TTC549 (cell line): ENCODE measurements around the gene FHL2.

ENCODE experiments used
- FAIRE-seq: peaks from 2 replicates; lab custom pipeline; 2012; peaks lifted over from hg19 to GRCh38; lab: Jason Lieb, UNC

The FHL2 gene

DNA sequence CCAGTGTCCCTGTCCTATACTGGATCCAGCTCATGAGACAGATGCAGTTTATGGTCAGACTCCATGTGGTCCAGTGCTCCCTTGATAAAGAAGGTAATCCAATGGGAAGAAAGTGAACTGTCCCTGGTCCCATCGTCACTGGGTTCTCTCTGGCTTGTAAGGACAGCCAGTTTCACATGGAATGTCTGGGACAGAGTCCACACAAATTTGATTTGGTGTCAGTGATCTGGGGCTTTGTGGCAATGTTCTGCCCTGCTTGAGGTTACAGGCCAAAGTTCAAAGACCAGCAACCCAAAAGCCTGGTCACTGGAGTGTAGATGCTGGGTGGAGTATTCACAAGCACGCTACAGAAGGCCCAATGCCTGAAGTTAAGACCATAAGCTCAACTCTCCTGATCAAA lies 22.2 kb upstream of the FHL2 start:
- no peak for FAIRE-seq

DNA sequence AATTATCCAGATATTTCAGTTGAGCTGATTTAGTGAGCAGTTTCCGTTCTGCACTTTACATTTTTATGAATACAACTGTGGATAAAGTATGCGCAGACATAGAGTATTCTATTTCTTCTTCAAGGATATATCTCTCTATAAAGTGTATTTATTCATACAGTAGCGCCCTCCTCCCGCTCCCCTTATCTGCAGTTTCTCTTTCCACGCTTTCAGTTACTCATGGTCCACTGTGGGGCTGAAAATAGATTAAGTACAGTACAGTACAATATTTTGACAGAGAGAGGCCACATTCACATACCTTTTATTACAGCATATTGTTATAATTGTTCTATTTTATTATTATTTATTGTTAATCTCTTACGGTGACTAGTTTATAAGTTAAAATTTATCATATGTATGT lies 19.7 kb upstream of the FHL2 start:
- FAIRE-seq, result no peak

DNA sequence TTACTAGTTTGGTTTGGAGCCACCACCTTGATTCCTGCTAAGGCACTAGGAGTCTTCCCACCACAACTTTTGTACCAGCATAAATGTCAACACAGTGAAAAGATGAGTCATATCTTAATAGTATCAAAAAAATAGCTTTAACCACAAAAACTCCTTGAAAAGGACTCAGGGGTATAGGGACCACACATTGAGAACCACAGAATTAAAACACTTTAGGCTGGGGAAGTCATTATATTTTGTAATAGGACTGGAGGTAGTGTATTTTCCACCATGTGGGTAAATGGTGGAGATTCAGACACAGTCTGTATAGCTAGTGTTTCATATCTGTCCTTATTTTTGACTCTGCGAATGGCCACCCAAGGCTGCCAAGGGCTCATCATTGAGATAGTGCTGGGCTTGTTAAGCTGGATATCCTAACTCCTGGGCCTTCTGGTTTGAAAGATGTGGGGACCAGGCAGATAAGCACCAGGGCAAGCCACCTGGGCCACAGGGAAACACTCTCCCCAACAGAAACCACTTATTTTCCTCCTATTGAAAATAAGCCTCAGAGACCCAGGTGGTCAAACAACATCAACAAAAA lies 19.1 kb upstream of the FHL2 start:
- no peak for FAIRE-seq

DNA sequence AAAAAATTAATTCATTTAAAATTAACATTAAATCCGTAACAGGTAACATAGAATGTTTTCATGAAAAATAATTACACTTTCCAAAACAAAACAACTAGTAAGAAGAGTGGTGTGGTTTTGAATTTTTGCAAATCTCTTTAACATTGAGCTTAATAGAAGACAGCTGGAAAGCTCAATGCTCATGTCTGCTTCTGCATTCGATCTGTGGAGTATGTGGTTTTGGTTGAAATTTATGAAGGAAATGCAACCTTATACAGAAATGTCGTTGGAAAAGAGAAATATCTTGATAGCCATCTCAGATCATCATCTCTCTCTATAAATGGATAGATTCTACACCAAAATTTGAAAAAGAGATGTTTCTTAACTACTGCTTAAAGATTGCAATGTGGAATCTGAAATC lies 17.3 kb upstream of the FHL2 start:
- no peak for FAIRE-seq

DNA sequence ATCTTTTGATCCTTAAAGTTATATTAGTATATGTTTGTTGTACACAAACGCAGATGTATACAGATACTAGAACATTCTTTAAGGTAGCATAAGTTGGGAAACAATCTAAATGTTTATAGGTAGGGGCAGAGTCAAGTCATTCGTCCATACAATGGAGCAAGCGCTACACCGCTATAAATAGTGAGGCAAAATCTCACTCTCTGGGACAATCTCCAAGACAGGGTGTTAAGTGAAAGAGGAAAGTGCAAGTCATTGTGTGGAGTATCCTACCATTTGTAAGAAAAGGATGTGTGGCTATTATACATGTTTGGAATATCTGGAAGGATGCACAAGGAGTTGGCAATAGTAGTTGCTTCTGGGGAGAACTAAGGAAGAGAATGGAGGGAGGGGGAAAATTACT lies 16.2 kb upstream of the FHL2 start:
- FAIRE-seq, result no peak

DNA sequence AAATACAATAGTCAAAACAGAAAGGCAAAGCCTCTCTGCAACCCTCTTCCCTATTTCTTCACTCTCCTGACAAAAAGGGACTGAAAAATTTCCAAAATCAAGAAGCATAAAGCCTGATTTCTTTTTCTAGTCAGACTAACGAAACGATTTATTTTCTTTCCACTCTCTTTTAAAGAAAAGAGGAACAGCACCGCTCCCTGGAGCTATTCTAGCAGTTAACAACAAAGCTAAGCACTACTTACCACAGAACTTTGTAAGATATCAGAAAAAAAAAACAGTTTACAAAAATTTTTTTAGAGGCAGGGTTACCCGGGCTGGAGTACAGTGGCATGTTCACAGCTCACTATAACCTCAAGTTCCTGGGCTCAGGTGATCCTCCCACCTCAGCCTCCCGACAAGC lies 14.4 kb upstream of the FHL2 start:
- FAIRE-seq, result no peak

DNA sequence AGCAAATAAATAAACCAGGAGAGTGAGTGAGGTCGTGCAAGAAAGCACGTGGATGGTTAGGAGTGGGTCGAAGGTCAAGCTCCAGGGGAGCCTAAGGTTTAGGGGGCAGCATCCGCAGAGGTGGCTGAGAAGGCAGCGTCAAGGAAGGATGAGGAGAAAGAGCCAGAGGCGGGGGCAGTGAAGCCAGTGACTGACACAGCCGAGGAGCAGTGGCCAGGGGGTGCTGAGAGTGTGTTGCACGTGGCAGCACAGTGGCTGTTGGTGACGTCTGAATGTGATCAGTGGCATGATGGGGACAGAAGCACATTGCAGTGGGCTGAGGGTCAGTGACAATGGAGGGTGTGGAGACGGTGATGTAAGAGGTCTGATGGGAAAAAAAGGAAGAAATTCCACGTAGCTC lies 13.7 kb upstream of the FHL2 start:
- no peak for FAIRE-seq

DNA sequence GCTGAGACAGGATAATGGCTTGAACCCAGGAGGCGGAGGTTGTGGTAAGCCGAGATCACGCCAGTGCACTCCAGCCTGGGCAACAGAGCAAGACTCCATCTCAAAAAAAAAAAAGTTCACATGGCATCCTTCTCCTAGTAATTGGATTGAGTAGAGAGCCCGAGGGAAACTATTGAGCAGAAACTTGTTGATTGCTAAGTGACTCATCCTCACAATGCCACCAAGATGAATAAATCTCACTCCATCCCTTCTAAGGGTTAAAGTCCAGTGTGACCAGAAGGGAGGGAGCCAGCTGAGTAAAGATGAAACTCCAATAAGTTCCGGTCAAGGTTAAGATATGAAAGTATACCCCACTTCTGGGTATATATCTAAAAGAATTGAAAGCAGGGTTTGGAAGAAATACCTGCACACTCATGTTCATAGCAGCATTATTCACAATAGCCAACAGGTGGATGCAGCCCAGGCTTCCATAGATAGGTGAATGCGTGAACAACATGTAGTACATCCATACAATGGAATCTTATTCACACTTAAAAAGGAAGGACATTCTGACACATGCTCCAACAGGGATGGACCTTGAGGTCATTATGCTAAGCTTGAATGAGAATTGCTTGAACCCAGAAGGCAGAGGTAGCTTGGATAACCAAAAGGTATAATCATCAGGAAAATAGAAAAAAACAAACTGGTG lies 13.0 kb upstream of the FHL2 start:
- no peak for FAIRE-seq

DNA sequence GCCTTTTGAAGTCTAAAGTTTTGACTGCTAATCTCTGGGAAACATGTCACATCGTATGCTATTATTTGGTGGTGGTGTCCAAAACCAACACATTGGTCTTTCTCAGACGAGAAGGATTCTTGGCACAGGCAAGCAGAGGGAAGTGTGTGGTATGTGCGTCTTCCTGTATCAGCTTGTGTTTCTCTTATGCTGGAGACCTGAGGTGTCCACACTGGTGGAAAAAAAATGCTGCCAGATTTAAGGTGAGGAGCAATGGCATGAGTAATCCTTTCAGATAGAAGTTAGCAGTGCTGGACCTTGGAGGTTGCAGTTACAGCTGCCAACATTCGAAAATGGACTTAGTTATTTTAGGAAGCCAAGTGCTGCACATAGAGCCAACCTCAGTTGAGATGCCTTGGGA lies 11.7 kb upstream of the FHL2 start:
- FAIRE-seq, result no peak

DNA sequence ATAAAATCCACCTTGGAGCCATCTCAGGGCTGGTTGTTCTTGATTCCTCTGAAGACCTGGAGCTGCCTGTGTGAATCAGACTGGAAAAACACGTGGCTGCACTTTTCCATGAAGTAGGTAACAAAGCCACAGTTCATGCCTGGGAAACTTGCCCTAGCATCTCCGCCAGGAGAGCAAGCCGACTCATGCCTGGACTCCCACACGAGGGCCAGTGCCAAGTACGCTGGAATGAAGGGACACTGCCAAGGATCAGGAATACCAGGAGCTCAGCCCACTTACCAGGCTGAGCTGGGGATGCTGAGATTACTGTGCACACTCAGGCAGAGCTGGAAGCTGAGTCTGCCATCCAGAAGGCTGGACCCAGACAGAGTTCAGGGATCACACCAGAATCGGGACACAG lies 10.9 kb upstream of the FHL2 start:
- no peak for FAIRE-seq

DNA sequence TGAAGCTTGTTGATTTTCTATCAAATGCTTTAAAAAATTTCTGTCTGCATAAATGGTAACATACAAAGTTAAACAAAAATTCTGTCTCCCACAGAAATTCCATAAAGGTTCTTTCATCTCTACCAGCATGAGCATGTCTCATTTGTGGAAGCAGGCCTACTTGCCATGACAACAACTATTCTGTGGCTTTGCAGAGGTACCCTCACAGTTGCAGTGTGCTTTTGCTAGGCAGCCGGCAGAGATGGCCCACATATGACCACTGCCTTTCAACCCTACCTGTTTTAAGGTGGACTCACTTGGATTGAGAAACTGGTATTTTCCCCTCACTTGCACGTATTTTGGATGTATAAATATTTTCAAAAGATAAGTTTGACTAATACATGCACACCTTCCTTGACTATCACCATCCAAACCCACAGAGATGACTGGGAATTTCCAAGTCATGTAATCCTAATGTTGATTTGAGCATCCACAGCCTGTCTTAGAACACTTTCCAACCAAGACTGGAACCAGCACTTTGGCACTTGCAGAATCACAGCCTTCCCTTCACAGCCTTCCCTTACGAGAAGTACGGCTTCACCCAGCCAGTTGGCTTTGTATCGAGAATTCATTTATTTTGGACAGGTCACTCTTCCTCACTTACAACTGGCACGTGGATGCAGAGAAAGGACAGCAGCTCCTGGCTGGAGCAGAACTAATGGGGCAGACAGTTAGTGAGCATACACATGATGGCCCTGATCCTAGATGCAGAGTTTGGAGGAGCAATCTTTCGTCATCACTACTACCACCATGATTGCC lies 9.3 kb upstream of the FHL2 start:
- no peak for FAIRE-seq

DNA sequence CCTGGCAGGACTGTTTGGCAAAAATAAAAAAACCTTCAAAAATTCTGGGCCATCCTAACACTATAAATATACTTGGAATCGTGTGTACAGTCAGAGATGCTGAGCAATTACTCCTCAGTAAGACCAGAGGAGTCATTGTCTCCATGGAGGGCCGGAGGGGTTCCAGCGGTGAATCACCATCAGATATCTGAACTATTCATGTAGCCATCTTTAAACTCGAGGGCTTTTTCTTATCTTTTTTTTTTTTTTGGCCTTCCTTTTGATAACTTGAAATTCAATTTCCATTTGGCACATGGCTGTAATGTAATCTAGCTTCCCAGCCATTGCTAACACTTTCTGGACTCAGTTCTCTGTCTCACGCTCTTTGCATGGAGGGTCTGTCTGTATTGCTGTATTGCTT lies 7.4 kb upstream of the FHL2 start:
- FAIRE-seq, result no peak

DNA sequence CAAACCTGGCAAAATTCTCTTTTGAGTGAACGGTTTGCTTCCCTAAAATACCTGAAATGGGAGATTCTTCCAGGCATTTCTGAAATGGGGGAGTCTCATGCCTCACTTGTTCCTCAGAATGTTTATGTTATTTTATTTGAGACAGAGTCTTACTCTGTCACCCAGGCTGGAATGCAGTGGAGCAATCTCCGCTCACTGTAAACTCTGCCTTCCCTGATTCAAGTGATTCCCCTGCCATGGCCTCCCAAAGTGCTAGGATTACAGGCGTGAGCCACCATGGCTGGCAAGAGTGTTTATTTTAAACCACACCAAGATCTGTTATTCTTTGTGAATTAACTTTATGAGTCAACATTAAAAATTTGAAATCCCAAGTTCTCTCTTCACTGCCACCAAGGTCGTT lies 6.4 kb upstream of the FHL2 start:
- no peak for FAIRE-seq

DNA sequence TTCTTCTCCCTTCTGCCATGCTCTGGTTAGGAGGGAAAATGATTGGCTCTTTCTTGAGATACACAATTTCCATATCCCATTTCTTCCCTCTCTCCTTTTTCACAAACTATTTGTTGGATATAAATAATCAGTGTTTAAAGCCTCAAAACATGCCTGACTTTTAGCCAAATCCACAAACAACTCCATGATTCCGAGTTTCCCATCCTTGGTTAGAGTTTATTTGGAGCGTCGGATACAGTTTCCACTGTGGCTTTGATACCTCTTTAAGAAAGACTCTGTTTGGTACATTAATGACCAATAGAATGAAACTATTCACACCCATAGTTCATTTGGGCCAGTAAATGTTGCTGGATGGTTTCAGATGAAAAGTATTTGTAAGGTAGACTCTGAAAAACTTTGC lies 5.9 kb upstream of the FHL2 start:
- no peak for FAIRE-seq

DNA sequence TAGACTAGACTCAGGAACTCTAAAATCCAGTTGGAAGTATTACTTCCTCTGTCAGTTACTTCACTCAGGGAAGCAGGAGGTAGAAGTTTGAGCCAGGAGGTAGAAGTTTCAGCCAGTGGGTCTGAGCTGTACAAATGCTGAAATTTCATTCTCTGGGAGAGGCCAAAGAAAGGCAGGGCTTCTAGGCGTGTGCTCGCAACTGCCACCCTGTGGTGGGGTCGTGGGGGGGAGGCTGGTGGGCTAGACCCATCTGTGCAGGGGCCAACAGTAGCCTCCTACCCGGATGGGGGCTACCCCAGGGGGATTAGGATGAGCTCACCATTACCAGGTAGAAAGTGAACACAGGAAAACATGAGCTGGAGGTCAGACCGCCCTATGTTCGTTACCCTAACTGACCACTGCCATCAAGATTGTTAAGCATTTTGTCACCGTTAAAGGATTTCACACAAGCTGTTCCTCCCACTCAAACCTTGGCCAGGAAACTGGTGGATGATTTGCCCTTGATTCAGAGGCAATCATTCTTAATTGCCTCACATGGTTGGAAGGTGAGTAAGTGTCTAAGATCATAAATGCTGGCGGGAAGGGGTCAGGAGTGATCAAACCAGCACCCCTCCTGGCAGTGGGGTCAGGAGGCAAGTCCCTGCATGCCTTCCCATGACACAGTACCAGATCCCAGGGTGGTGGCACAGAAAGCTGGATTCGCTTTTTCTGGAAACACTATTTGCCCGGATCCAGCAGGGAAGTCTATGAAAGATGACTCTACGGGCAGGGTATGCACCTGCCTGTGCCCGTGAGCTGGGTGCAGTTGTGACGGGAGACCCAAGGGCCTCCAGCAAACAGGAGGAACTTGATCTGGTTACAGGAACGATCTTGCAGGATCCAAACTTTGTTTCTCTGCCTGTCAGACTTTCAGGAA lies 5.2 kb upstream of the FHL2 start:
- no peak for FAIRE-seq

DNA sequence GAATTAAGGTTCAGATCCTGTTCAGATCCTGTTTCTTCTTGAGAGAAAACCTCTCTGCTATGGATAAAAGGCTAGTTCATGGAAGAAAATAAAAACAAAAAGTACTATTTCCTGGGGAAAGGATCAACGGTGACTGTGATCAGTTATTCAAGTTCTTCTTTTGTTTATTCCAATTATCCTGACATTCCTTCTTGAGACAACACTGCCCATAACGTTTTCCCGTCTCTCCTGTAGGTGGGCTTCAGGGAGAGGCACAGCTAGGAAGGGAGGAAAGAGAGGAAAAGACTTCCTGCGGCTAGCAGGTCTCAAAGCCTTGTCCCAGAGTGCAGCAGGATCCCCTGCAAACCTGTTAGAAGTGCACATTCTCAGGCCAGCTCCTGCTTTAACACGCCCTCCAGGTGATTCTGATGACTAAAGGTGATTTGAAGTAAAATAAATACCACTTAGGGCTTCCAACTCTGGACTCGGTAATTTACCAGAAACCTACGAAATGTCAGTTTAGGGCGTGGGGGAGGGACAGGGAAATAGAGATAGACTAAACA lies 4.5 kb upstream of the FHL2 start:
- no peak for FAIRE-seq

DNA sequence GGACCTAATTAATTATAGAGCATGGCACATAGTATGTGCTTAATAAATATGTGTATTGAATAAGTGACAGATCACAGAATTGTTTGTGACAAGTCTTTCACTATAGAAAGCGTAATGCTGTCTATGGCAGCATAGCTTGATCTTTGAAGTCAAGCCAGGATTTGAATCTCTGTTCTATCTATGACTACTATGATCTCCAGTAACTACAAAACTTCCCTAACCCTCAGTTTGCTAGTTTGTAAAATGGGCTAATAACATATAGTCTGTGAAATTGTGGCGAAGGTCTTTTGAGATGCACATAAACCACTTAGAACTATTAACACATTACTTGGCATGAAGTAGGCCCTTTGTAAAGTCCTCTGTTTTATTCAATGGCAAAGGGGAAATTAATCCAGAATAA lies 4.0 kb upstream of the FHL2 start:
- no peak for FAIRE-seq

DNA sequence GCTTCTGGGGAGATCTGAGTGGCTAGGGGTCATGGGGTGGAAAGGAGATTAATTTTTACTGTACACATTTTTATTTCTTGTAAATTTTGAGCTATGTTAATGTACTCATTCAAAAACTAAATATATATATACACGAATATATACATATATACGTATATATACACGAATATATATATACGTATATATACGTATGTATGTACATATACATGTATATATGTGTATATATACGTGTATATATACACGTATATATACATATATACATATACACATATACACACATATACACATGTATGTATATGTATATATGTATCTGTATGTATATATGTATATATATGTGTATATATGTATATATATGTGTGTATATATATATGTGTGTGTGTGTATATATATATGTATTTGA lies 3.0 kb upstream of the FHL2 start:
- no peak for FAIRE-seq

DNA sequence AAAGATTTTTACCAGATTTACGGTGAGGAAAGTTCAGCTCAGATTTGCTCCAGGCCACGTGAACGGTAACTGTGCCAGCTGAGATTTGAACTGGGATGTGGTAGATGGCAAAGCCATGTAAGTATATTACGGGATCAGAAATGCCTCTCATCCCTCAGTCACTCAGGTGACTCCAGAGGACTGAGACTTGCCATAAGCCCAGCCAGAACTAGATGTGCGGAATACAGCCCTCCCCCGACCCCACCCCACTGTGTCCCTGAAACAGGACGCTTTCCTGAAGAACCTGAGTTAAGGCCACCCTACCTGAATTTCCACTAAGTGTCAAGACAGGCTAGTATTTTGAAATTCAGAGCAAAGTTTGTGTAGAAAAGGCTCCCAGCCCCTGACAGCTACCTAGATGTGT lies 1.3 kb upstream of the FHL2 start:
- no peak for FAIRE-seq

DNA sequence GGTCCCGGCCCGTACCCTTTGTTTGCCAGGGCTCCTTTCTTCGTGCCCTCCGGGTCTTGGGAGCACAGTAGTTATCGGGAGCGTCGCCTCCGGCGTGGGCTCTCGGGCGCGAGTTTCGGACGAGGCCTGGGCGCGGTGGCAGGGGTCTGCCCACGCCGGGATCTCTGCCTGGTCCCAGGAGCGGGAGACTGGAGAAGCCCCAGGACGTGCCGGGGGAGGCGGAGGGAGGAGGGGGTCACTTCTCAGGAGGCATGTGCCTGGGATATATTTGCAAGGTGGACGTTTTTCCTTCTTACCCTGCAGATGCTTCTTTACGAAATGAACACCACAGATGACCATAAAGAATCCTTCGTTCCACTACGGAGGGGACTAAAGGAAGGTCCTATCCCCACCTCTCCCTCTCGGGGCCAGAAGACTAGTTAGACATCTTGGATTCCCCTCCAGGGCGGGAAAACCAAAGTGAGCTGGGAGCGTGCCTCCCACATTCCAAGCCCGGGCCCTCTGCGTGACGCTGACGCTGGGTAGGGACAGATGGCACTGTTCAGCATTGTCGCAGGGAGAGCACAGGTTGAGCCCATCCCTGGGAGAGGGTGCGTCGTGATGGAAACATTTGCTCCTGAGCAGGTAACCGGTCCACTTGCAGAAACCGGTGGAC lies 483 bp upstream of the FHL2 start:
- no peak for FAIRE-seq

DNA sequence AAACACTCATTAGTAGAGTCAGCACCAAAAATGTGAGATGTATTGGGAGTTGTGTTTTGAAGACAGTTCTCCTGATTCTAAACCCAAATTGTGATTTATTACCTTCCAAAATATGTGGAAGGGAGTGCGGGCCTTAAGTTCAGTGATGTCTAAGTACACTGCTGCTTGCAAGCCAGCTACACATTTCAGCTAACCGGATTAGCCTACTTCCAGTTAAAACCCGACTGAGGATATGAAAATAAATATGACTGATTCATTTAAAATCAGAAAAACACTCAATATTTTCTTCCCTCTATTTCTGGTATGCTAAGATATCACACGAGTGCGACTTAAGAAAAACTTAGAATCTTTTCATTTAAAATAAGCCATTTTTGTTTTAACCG lies 907 bp downstream of the FHL2 start:
- FAIRE-seq, result no peak
